KMS-11 (cell line): ENCODE data around the gene NUP93.

Experiments used
- H2AFZ ChIP-seq: fragments of 200-600 bp; sonication (generic); 2 replicates; pipeline ENCODE4 v1.6.1; 2016; ENCODE audit warnings: antibody characterized with exemption, mixed run types, low read depth
- H3K27ac ChIP-seq: fragments of 200-600 bp; sonication (generic); 2 replicates; pipeline ENCODE4 v1.6.1; 2016; ENCODE audit warnings: mild to moderate bottlenecking, mixed run types
- H3K27me3 ChIP-seq: fragments of 200-600 bp; sonication (generic); 2 replicates; pipeline ENCODE4 v1.6.1; 2017; ENCODE audit warnings: mild to moderate bottlenecking, low read depth, mixed run types, moderate library complexity; ENCODE audit not compliant: insufficient read depth
- H3K36me3 ChIP-seq: fragments of 200-600 bp; sonication (generic); 2 replicates; pipeline ENCODE4 v1.6.1; 2017; ENCODE audit warnings: mild to moderate bottlenecking, mixed run types; ENCODE audit not compliant: insufficient read depth
- H3K4me1 ChIP-seq: fragments of 200-600 bp; sonication (generic); 2 replicates; pipeline ENCODE4 v1.6.1; 2016; ENCODE audit warnings: mild to moderate bottlenecking, low read depth, mixed run types; ENCODE audit not compliant: poor library complexity, severe bottlenecking
- H3K4me2 ChIP-seq: fragments of 200-600 bp; sonication (generic); 2 replicates; pipeline ENCODE4 v1.7.0; 2016; ENCODE audit warnings: mild to moderate bottlenecking, mixed run types
- H3K4me3 ChIP-seq: fragments of 200-600 bp; sonication (generic); IDR thresholded peaks from 2 replicates; pipeline ENCODE4 v1.6.1; 2017; ENCODE audit warnings: low read depth, low read length, mixed read lengths; ENCODE audit not compliant: insufficient read depth
- H3K79me2 ChIP-seq: fragments of 200-600 bp; sonication (generic); 2 replicates; pipeline ENCODE4 v1.6.1; 2016; ENCODE audit warnings: low read depth, mixed run types; ENCODE audit not compliant: insufficient read depth
- H3K9ac ChIP-seq: fragments of 200-600 bp; sonication (generic); 2 replicates; pipeline ENCODE4 v1.6.1; 2016; ENCODE audit warnings: mild to moderate bottlenecking, mixed run types
- H4K20me1 ChIP-seq: fragments of 200-600 bp; sonication (generic); 2 replicates; pipeline ENCODE4 v1.6.1; 2016; ENCODE audit warnings: mild to moderate bottlenecking, mixed run types; ENCODE audit not compliant: insufficient read depth
- TF ChIP-seq, protein P1 (sequence below): fragments of 200-600 bp; sonication (generic); conservative IDR thresholded peaks from 2 replicates; pipeline ENCODE4 v1.6.1; 2017; ENCODE audit warnings: low read depth, mild to moderate bottlenecking, antibody characterized with exemption, low read length, moderate library complexity, mixed read lengths

NUP93 gene

DNA sequence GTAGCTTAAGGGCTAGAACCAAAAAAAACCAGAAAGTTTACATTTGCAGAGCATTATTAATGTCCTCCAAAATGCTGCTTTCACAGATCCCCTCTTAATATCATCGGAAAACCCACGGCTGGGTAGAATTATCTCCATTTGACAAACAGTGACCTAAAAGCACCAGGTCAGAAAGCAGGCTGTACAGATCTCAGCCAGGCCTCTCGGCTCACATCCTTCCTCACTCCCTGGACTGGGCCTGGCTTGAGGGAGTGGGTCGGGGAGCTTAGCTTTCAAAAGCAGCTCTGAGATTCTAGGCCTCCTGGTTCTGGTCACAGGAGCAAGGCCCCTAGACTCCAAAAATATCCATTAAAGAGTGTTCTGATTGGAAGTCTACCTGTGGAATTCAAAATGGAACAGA, 126.0 kb downstream of the NUP93 start:
- TF ChIP-seq, protein P1, sequence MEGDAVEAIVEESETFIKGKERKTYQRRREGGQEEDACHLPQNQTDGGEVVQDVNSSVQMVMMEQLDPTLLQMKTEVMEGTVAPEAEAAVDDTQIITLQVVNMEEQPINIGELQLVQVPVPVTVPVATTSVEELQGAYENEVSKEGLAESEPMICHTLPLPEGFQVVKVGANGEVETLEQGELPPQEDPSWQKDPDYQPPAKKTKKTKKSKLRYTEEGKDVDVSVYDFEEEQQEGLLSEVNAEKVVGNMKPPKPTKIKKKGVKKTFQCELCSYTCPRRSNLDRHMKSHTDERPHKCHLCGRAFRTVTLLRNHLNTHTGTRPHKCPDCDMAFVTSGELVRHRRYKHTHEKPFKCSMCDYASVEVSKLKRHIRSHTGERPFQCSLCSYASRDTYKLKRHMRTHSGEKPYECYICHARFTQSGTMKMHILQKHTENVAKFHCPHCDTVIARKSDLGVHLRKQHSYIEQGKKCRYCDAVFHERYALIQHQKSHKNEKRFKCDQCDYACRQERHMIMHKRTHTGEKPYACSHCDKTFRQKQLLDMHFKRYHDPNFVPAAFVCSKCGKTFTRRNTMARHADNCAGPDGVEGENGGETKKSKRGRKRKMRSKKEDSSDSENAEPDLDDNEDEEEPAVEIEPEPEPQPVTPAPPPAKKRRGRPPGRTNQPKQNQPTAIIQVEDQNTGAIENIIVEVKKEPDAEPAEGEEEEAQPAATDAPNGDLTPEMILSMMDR, result no peak
- no peaks in the 10 kb centered on the region for H3K27me3 ChIP-seq
- no peak overlapping the region for H3K9ac ChIP-seq
- H3K27ac ChIP-seq, result no peak overlapping the region
- no peak overlapping the region for H2AFZ ChIP-seq
- H4K20me1 ChIP-seq, result no peaks in the 10 kb centered on the region
- no peaks in the 10 kb centered on the region for H3K79me2 ChIP-seq
- peaks cover 32% of the 10 kb centered on the region for H3K4me1 ChIP-seq
- H3K36me3 ChIP-seq, result no peaks in the 10 kb centered on the region
- H3K4me3 ChIP-seq, result no peak overlapping the region
- H3K4me2 ChIP-seq, result no peak overlapping the region

GRCh38 chr16:56856876-56857447, 127.0 kb downstream of the NUP93 start:
- H3K27me3 ChIP-seq, result no peaks in the 10 kb centered on the region
- H3K27ac ChIP-seq, result no peak overlapping the region
- no peak overlapping the region for H3K4me3 ChIP-seq
- TF ChIP-seq, protein P1, result no peak
- no peak overlapping the region for H3K9ac ChIP-seq
- H4K20me1 ChIP-seq, result no peaks in the 10 kb centered on the region
- no peak overlapping the region for H3K4me2 ChIP-seq
- H3K36me3 ChIP-seq, result no peaks in the 10 kb centered on the region
- no peak overlapping the region for H2AFZ ChIP-seq
- H3K79me2 ChIP-seq, result no peaks in the 10 kb centered on the region
- H3K4me1 ChIP-seq, result peaks cover 43% of the 10 kb centered on the region

DNA sequence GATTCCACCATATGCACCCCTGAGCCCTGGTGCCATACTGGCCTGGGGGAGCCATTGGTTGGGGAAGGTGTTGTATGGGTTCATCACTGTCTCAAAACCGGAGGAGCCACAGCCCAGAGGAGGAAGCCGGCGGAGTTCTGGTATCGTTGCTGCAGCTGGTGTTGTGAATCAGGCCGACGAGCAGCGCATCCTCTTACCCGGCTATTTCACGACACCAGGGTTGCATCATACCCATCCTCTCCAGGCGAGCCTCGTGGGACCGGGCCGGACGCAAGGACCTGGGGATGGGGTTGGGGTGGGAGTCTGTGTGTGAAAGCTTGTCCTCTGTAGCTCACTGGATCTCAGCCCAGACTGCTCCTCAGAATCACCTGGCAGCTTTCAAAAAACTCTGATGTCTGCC, 128.4 kb downstream of the NUP93 start:
- Histone ChIP-seq H3K4me2 (no peak overlapping the region), H3K27me3 (no peaks in the 10 kb centered on the region), H3K4me3 (no peak overlapping the region), H3K36me3 (no peaks in the 10 kb centered on the region), H4K20me1 (no peaks in the 10 kb centered on the region), H3K4me1 (peaks cover 57% of the 10 kb centered on the region), H3K9ac (no peak overlapping the region), H3K79me2 (no peaks in the 10 kb centered on the region), H2AFZ (no peak overlapping the region), H3K27ac (no peak overlapping the region)
- TF ChIP-seq, protein P1, result no peak

DNA sequence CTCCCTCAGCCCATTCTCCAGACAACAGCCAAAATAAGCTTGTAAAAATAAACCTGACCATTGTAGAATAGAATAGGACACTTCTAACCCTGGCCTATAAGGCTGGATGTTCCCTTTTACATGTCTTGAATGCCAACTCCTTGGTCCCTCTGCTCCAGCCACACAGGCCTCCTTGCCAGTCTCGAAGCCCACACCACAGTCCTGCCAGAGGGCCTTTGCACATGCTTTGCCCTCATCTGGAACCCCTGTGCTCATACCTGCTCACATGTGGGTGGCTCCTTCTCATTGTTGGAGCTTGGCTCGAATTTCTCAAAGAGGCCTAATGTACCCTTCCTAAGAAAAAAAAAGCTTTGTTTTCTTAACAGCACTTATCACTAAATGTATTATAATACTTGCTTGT, 129.7 kb downstream of the NUP93 start:
- TF ChIP-seq, protein P1, result no peak
- Histone ChIP-seq H3K27ac (peak overlapping the region; percentile 67), H3K9ac (peak overlapping the region; percentile 18; the same call in 1 of the 2 replicates), H4K20me1 (no peaks in the 10 kb centered on the region), H3K79me2 (no peaks in the 10 kb centered on the region), H3K36me3 (no peaks in the 10 kb centered on the region), H2AFZ (no peak overlapping the region), H3K4me2 (peak overlapping the region; percentile 65; the same call in 1 of the 2 replicates), H3K27me3 (no peaks in the 10 kb centered on the region), H3K4me3 (no peak overlapping the region), H3K4me1 (peaks cover 61% of the 10 kb centered on the region)
